ENCODE measurements around the gene TMPRSS7. TPM values are rescaled to one million over a fixed set of nuclear protein-coding genes. Genes with fewer than 3 reads are reported as not detected.
A peak's percentile ranks its signal among the peaks of the same experiment; 100 is the strongest.

The TMPRSS7 gene
- total RNA-seq, 1 donor from 2014 or later = not detected

- no peaks in the 10 kb centered on the region for H3K27me3 Mint-ChIP-seq
- intact Hi-C loops (cut with micrococcal nuclease) = no loop called here
- peak; percentile 68 for DNase-seq
- no peaks in the 10 kb centered on the region for H3K9me3 Mint-ChIP-seq
- H3K27ac Mint-ChIP-seq = peak overlapping the region; percentile 79
- H3K4me1 Mint-ChIP-seq = peaks cover 64% of the 10 kb centered on the region
- peaks cover 40% of the 10 kb centered on the region for H3K36me3 Mint-ChIP-seq (ENCODE audit: low read depth)
- peak overlapping the region; percentile 71 for H3K4me3 Mint-ChIP-seq
These were observed 93.3 kb downstream of the TMPRSS7 start for GRCh38 chr3:112127522-112128494.

- intact Hi-C loops (cut with micrococcal nuclease) = no loop called here
- peak; percentile 87 for DNase-seq
- no peaks in the 10 kb centered on the region for H3K27me3 Mint-ChIP-seq
- peaks cover 29% of the 10 kb centered on the region for H3K36me3 Mint-ChIP-seq (ENCODE audit: low read depth)
- H3K27ac Mint-ChIP-seq = peak overlapping the region; percentile 79
- no peaks in the 10 kb centered on the region for H3K9me3 Mint-ChIP-seq
- H3K4me1 Mint-ChIP-seq = peaks cover 77% of the 10 kb centered on the region
- H3K4me3 Mint-ChIP-seq = peak overlapping the region; percentile 45
These were observed 94.5 kb downstream of the TMPRSS7 start for GRCh38 chr3:112128843-112129727.

- peaks cover 23% of the 10 kb centered on the region for H3K36me3 Mint-ChIP-seq (ENCODE audit: low read depth)
- peak overlapping the region; percentile 10 for H3K4me3 Mint-ChIP-seq
- no peak for DNase-seq
- no peaks in the 10 kb centered on the region for H3K9me3 Mint-ChIP-seq
- intact Hi-C loops (cut with micrococcal nuclease) = loop anchor here (5.0 to 10.0 kb wide), 4 partner anchors 332 to 845 kb away; partner anchors contain the start of gene CD200R1
- H3K27me3 Mint-ChIP-seq = no peaks in the 10 kb centered on the region
- peak overlapping the region; percentile 79 for H3K27ac Mint-ChIP-seq
- H3K4me1 Mint-ChIP-seq = peaks cover 86% of the 10 kb centered on the region
These were observed 95.5 kb downstream of the TMPRSS7 start for GRCh38 chr3:112129925-112130637.

- peak overlapping the region; percentile 10 for H3K4me3 Mint-ChIP-seq
- intact Hi-C loops (cut with micrococcal nuclease) = loop anchor here (5.0 to 10.0 kb wide), 4 partner anchors 332 to 844 kb away; partner anchors contain the start of gene CD200R1
- no peaks in the 10 kb centered on the region for H3K27me3 Mint-ChIP-seq
- peak overlapping the region; percentile 23 for H3K27ac Mint-ChIP-seq
- H3K36me3 Mint-ChIP-seq (ENCODE audit: low read depth) = peaks cover 21% of the 10 kb centered on the region
- H3K4me1 Mint-ChIP-seq = peaks cover 85% of the 10 kb centered on the region
- DNase-seq = no peak
- H3K9me3 Mint-ChIP-seq = no peaks in the 10 kb centered on the region
These were observed 96.1 kb downstream of the TMPRSS7 start for GRCh38 chr3:112130638-112130993.

Other genes with a start within 250 kb of the TMPRSS7 start
- 0.45 and 0.98 TPM in 2 replicates for gene PHLDB2, start 175.5 kb upstream of the TMPRSS7 start, total RNA-seq
- 39.5 TPM in 2 replicates for gene ABHD10, start 55.7 kb upstream of the TMPRSS7 start, total RNA-seq
- gene TAGLN3, start 35.8 kb upstream of the TMPRSS7 start, total RNA-seq = 0.33 and 0.44 TPM in 2 replicates
- 13.0 and 14.2 TPM in 2 replicates for gene C3orf52, start 51.7 kb downstream of the TMPRSS7 start, total RNA-seq
- 1.6 and 1.7 TPM in 2 replicates for gene GCSAM, start 98.5 kb downstream of the TMPRSS7 start, total RNA-seq